GM12864 (cell line): ENCODE measurements around the gene UMOD.
"Not testable (repeated sequence)": the region's sequence is repeated elsewhere in the genome, so short reads cannot be mapped to it uniquely, and the experiment has no call there.

ENCODE experiments used
- DNase-seq: peaks from one replicate; pipeline ENCODE4 v3.0.0-alpha.2; 2011; ENCODE audit warnings: low read depth
- H3K4me3 ChIP-seq: 2 replicates; pipeline ENCODE4 v1.5.1; 2011; ENCODE audit warnings: mild to moderate bottlenecking, low read depth, low read length, control low read depth
- TF ChIP-seq, protein P1 (sequence below): IDR thresholded peaks from 2 replicates; pipeline ENCODE4 v1.5.1; 2011; ENCODE audit warnings: low read depth, mild to moderate bottlenecking, moderate library complexity, low read length, control low read depth, inconsistent platforms; ENCODE audit errors: missing control alignments

The UMOD gene

DNA sequence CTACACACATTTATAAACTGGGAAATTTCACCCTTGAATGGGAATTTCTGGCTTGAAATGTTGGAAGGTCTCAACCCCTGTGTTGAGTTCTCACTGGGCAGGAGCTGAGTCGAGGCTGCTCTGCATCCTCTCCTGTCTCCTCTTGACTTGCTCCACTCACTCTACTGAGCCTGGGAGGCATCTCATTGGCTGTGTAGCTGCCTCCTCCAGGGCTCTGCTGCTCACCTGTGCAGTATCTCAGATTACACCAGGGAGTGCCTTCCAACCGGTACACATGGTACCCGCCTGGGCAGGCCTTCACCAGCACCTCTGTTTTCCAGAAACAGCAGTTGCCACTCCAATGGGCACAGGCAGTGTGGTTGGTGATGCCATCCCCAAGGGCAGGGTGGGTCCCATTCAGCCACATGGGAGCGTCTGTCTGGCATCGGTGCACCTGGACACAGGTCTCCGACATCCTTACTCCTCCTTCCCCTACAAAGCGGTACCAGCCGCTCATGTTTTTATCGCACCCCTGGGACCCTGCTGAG, 28.9 kb downstream of the UMOD start:
- TF ChIP-seq, protein P1, sequence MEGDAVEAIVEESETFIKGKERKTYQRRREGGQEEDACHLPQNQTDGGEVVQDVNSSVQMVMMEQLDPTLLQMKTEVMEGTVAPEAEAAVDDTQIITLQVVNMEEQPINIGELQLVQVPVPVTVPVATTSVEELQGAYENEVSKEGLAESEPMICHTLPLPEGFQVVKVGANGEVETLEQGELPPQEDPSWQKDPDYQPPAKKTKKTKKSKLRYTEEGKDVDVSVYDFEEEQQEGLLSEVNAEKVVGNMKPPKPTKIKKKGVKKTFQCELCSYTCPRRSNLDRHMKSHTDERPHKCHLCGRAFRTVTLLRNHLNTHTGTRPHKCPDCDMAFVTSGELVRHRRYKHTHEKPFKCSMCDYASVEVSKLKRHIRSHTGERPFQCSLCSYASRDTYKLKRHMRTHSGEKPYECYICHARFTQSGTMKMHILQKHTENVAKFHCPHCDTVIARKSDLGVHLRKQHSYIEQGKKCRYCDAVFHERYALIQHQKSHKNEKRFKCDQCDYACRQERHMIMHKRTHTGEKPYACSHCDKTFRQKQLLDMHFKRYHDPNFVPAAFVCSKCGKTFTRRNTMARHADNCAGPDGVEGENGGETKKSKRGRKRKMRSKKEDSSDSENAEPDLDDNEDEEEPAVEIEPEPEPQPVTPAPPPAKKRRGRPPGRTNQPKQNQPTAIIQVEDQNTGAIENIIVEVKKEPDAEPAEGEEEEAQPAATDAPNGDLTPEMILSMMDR = no peak
- no peak overlapping the region for H3K4me3 ChIP-seq
- DNase-seq = no peak

DNA sequence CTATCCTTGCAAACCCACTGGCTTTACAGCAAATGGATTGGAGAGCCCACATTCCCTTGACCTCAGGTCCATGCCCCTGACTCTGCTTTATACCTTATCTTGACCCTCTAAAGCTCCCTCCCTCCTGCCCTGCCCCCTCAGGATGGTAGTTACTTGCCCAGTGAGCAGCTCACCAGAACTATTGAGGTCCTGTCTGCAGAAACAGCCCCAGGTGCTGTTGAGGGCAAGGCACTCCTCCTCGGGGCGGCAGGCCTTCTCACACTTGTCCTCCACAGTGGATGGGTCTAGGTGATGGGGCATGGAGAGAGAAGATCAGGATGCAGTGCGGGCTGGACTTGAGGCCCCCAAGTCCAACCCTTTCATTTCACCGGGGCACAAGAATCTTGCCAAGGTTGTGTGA, 29.8 kb downstream of the UMOD start:
- no peak for DNase-seq
- H3K4me3 ChIP-seq = no peak overlapping the region
- TF ChIP-seq, protein P1 = no peak

DNA sequence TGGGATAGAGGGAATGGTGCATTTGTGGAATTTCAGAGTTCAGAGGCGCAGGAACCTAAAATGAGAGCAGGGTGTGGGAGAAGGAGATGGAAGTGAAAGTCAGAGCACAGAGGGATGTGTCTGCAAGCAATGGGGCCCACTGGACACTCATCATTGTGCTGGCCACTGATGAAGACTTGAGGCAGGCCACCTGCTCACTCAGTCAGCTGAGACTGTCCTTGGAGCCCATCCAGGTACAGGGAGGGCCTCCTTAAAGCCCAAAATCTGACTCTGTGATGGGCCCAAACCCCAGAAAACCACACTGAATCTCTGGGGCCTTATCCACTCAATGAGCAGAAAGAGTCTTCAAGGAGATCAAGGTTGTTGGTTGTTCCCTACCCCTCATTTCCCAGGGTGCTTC, 30.8 kb downstream of the UMOD start:
- TF ChIP-seq, protein P1 = no peak
- no peak overlapping the region for H3K4me3 ChIP-seq

DNA sequence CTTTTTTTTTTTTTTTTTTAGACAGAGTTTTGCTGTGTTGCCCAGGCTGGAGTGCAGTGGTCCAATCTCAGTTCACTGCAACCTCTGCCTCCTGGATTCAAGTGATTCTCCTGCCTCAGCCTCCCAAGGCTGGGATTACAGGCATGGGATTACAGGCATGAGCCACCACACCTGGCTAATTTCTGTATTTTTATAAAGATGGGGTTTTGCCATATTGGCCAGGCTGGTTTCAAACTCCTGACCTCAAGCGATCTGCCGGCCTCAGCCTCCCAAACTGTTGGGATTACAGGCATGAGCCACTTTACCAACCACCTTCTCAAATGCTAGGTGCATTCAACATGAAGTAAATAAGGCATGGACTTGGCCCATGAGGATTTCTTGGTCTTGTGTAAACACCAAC, 31.5 kb downstream of the UMOD start:
- not testable (repeated sequence) for DNase-seq, H3K4me3 ChIP-seq

More for the DNA sequence above, 30.8 kb downstream of the UMOD start:
- no peak for DNase-seq

DNA sequence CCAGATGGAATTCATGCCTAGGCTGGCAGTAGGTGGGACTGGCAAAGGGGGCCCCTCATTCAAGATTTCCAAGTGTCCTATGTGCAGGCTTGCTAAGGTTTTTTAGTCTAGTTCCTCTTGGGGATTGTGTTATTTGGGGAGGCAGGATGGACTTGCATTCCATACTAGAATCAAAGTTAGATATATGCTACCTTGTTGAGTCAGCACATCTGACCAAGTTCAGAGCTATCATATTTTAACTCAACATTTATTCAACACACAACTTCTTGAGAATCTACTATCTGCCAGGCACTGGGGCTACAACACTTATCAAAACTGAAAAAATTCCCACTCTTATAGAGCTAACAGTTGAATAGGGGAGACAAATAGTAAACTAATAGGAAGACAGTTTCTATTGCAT, 31.9 kb downstream of the UMOD start:
- TF ChIP-seq, protein P1 = no peak
- DNase-seq = no peak
- H3K4me3 ChIP-seq = no peak overlapping the region

DNA sequence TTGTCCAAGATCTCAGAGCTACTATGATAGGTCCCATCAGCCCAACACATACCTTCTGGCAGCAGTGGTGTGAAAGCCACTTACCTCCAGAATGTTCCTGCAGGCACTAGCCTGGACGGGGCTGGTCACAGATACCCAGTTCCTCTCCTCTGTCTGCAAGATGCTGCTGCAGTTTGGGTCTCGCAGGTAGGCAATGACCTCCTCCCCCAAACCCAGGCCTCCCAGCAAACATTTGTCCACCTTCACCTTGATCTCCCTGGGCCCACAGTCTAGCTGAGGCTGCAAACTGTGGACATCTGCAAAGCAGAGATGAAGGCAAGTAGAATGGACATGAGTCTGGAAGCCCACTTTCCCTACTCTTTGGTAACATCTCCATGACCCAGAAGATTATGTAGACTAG, 32.3 kb downstream of the UMOD start:
- no peak for DNase-seq
- no peak overlapping the region for H3K4me3 ChIP-seq
- TF ChIP-seq, protein P1 = no peak

DNA sequence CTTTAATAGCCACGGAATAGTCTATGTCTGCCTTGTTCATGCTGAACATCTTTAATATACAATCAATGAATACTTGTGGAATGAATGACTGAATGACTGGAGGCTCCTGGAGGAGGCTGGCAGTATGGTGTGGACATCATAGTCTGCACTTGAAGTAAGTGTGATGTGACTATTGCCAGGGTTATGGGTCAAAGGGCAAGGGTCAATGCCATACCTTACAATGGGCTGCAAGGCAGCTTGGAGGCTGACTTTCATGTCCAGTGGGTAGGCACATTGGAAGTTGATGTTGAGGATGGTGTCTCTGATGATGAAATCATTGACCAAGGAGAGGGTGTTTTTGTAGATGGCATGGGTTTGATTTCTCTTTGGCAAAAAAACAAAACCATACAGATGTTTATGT, 33.1 kb downstream of the UMOD start:
- TF ChIP-seq, protein P1 = no peak
- no peak overlapping the region for H3K4me3 ChIP-seq
- no peak for DNase-seq
